Fibroblast of pulmonary artery (primary cell): Measurements from ENCODE around the gene FOXN3.

ENCODE experiments used
- DNase-seq: peaks from one replicate; pipeline ENCODE4 v3.0.0-alpha.2; 2010; ENCODE audit warnings: low read depth
- H3K4me3 ChIP-seq: replicated peaks from 2 replicates; pipeline ENCODE4 v1.5.1; 2011; ENCODE audit warnings: low read depth, mild to moderate bottlenecking, control low read depth, low read length, moderate library complexity
- TF ChIP-seq, protein P1 (sequence below): IDR thresholded peaks from 2 replicates; pipeline ENCODE4 v1.5.1; 2011; ENCODE audit warnings: mild to moderate bottlenecking, control low read depth, low read length, inconsistent platforms; ENCODE audit errors: missing control alignments

Gene FOXN3

DNA sequence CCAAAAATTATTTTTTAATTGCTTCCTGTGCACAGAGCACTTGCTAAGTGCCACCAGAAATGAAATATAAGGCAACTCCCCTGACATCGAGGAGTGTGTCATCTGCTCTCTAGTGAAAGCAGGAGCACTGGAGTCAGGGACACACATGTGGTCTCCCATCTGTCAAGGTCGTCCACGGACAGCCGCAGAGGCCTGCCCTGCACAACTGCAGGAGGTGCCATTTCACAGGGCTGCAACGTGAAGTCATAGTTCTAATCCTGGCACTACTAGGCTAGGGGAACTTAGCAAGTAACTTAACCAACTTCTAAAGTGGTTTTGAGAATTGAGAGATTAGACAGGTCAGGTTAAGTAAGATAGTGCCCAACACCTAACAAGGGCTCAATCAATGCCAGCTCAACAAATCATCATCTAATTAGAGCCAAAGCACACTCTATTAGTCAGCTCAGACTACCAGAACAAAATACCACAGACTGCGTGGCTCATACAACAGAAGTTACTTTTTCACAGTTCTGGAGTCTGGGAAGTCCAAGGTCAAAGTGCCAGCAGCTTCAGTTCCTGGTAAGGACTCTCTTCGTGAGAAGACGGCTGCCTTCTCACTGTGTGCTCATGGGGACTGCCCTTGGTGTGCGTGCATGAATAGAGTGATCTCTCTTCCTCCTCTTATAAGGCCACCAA, 30.7 kb downstream of the FOXN3 start:
- no peak overlapping the region for H3K4me3 ChIP-seq
- TF ChIP-seq, protein P1, sequence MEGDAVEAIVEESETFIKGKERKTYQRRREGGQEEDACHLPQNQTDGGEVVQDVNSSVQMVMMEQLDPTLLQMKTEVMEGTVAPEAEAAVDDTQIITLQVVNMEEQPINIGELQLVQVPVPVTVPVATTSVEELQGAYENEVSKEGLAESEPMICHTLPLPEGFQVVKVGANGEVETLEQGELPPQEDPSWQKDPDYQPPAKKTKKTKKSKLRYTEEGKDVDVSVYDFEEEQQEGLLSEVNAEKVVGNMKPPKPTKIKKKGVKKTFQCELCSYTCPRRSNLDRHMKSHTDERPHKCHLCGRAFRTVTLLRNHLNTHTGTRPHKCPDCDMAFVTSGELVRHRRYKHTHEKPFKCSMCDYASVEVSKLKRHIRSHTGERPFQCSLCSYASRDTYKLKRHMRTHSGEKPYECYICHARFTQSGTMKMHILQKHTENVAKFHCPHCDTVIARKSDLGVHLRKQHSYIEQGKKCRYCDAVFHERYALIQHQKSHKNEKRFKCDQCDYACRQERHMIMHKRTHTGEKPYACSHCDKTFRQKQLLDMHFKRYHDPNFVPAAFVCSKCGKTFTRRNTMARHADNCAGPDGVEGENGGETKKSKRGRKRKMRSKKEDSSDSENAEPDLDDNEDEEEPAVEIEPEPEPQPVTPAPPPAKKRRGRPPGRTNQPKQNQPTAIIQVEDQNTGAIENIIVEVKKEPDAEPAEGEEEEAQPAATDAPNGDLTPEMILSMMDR = no peak
- DNase-seq = no peak

DNA sequence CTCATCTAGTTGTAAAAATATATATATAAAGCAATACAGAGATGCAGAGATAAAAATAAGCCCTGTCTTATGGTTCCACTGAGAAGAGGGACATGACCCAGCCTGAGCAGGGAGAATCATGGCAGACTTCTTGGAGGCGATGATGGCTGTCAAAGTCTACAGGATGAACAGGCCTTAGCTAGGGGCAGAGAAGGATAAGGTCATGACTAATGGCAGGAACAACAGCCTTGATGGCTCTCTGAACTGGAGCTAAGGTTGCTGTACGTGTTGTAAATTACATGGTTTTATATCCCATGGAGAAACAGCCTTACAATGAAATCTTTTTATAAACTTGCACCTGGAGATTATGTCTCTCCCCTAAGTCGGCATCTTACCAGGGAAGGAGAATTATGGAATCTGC, 32.4 kb downstream of the FOXN3 start:
- TF ChIP-seq, protein P1 = no peak
- DNase-seq = no peak
- no peak overlapping the region for H3K4me3 ChIP-seq

DNA sequence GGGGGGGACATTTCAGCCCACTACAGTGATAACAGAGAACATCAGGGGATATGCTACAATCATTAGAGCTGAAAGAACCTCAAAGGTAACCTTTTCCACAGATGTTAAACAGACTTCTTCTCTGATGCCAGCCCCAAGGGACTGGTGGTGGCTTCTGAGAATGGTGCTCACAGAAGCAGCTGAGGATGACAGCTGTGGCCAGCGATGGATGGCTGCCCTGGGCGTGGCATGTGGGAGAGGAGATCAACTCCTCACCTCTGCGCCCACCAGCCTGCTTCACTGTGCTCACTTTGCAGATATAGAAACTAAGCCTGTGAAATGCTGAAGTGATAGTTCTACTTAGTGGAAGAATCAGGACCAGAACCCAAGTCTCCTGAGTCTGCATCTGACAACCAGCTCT, 33.0 kb downstream of the FOXN3 start:
- DNase-seq = no peak
- TF ChIP-seq, protein P1 = no peak
- no peak overlapping the region for H3K4me3 ChIP-seq

DNA sequence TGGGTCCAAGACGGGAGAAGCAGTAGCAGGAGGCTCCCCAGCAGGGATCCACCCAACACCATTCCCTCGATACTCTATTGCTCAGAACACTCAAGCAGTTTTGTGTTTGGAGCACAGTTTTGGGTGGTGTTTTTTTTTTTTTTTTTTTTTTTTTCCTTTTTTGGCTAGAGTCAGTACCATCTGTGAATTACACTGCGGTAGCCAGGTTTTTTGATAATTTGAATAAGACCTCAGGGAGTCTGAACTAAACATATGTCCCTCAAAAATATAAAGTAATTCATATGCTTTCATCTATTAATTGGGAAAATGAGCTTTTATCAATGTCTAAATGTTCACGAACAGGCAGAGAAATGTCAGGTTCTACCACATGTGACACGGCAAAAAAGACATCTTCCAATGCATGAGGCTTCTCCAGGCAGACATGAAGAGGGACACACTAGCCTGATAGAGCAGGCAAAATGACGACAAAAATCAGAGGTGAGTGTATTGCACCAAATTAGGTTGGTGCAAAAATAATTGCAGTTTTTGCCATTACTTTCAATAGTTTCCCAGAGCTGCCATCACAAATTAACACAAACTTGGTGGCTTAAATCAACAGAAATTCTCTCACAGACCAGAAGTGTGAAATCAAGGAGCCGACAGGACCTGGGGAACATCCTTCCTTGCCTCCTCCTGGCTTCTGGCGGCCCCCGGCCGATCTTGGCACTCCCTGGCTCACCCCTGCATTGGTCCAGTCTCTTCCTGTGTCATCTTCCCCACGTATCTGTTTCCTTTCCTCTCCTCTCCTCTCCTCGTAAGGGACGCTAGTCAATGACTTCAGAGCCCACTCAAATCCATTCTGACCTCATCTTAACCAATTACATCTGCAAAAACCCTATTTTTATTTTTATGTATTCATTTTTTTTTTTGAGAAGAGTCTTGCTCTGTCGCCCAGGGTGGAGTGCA, 33.9 kb downstream of the FOXN3 start:
- H3K4me3 ChIP-seq = no peak overlapping the region
- TF ChIP-seq, protein P1 = no peak
- no peak for DNase-seq

DNA sequence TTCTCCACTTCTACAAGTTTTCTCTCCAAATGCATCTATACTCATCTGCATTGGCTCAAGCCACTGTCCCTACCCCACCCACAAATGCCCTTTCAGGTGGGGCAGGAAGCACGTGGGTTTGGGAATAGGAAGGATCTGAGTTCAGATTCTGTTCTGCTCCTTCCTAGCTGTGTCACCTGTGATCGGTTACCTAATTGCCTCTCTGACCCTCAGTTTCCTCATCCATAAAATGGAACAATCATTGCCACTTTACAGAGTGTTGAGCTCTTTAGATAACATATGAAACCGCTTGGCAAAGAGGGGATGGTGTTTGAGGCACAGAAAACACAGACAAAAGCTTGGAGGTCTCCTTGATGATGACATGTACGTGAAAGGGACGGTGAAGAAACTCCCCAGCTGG, 34.5 kb downstream of the FOXN3 start:
- TF ChIP-seq, protein P1 = no peak
- H3K4me3 ChIP-seq = no peak overlapping the region
- no peak for DNase-seq

DNA sequence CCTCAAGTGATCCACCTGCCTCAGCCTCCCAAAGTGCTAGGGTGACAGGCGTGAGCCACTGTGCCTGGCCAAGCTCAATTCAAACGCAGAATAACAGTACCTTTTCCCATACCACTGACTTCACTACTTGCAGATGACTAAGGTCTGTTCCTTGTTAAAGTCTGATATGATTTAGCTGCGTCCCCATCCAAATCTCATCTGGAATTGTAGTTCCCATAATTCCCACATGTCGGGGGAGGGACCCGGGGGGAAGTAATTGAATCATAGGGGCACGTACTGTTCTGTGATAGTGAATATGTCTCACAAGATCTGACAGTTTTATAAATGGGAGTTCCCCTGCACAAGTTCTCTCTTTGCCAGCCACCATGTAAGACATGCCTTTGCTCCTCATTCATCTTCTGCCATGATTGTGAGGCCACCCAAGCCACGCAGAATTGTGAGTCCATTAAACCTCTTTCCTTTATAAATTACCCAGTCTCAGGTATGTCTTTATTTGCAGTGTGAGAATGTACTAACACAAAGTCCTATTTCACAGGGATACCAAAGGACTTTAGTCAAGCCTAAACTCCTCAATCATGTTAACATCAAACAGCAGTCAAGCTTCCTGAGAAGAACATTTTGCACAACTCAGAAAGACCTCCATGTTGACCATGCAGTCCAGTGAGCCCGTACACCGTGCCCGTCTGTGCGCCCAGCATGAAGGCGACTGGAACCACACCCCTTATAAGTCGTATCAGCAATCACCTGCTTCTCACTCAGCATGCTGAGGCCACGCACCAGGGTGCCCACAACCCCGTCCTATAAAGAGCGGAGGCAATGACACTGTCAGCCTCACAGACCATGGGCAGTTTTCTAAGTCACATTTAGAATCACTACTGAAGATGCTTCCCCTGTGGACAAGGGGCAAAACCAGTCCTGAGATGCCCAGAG, 36.9 kb downstream of the FOXN3 start:
- no peak for DNase-seq
- TF ChIP-seq, protein P1 = no peak
- H3K4me3 ChIP-seq = no peak overlapping the region
